ENCODE measurements around the gene MYEOV. TPM values are rescaled to one million over a fixed set of nuclear protein-coding genes. Genes with fewer than 3 reads are reported as not detected.

The MYEOV gene
- total and polyA plus RNA-seq, 9 of the 15 experiments (the other 6 are each of a cell fraction or from before 2014, with no cell fraction given): 10.2 to 133 (median 32.2) TPM

DNA sequence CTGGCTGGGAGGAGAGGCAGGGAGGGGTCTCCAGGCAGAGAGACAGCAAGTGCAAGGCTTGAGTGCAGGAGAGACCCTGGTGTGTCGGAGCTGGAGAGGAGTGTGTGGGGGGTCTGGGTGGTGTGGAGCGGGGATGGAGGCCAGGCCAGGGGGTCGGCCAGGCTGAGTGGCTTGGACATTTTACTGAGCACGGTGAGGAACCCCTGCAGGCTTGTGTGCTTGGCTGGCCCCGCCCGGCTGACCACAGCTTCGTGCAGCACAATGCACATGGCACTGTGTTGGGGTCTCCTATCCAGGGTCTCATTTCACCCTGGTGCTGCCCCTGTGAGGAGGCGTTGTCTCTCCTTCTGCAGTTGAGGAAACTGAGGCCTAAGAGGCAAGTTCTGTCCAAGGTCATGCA, 5.6 kb downstream of the MYEOV start:
- Histone ChIP-seq H3K27me3 (ENCODE audit: control insufficient read depth in 2 of 2, insufficient read depth in 2 of 2, low read length in 2 of 2) (no peaks in the 10 kb centered on the region), H3K9ac (ENCODE audit: insufficient read depth in 1 of 2, low read depth in 2 of 2, low read length in 2 of 2) (peak overlapping the region; percentile 36 to 88; a peak in 3 of 4 replicates), H3K9me3 (replicated peaks; ENCODE audit: control insufficient read depth, insufficient read depth, low read depth, low read length) (no peaks in the 10 kb centered on the region), H3K36me3 (ENCODE audit: control insufficient read depth, insufficient read depth, low read length) (peaks cover 15% of the 10 kb centered on the region), H3K27ac (ENCODE audit: extremely low read depth, low read depth, low read length) (peak overlapping the region; percentile 69), H3K4me1 (replicated peaks in 1 of 2; ENCODE audit: control insufficient read depth in 2 of 2, insufficient read depth in 2 of 2, low read length in 2 of 2) (peaks cover 69 to 79% of the 10 kb centered on the region in 2 experiments), H3K4me2 (ENCODE audit: insufficient read depth, low read length) (peak overlapping the region; percentile 35; the same call in 1 of the 2 replicates), H3K79me2 (ENCODE audit: control insufficient read depth, insufficient read depth, low read length) (peaks cover 94% of the 10 kb centered on the region), H3K9me1 (ENCODE audit: control insufficient read depth, insufficient read depth, low read length) (peaks cover 3% of the 10 kb centered on the region), H3K4me3 (no peak overlapping the region), H2AFZ (ENCODE audit: low read depth, low read length) (no peak overlapping the region), H4K20me1 (replicated peaks; ENCODE audit: control insufficient read depth, insufficient read depth, low read length) (no peaks in the 10 kb centered on the region)
- DNase-seq (ENCODE audit: extremely low read depth in 1 of 4, low spot score in 3 of 4) (no peak), ATAC-seq (no peak), FAIRE-seq (no peak)
- in situ Hi-C loops (cut with MboI): no loop called here
- 65% methylated on average over 8 of the region's 8 CpGs for WGBS (ENCODE audit: insufficient coverage, low coverage, missing lambda C conversion rate)
- no TSS peak for BruUV-seq (replicated peaks)
- POLR2A ChIA-PET: interaction anchor here (0.6 to 1.5 kb wide), 4 partner anchors 10 to 248 kb away, joined by 3 to 5 read pairs (median 3); no protein-coding TSS in a partner anchor
- CTCF ChIA-PET (ENCODE audit: low intra/inter-chr PET ratio): no interaction called here
- intact Hi-C loops (cut with micrococcal nuclease): loop anchor here (5.0 to 10.0 kb wide), 4 partner anchors 65 to 165 kb away; no protein-coding TSS in a partner anchor
- no peak for TF ChIP-seq SRSF7 (optimal IDR thresholded peaks at IDR 0.05; ENCODE audit: low read depth, low read length)
- TF ChIP-seq ELF1 (tag; IDR thresholded peaks at IDR 0.05): no peak
- no peak for TF ChIP-seq RBM15 (IDR thresholded peaks at IDR 0.05; ENCODE audit: insufficient read depth, low read length)
- TF ChIP-seq, protein P1, sequence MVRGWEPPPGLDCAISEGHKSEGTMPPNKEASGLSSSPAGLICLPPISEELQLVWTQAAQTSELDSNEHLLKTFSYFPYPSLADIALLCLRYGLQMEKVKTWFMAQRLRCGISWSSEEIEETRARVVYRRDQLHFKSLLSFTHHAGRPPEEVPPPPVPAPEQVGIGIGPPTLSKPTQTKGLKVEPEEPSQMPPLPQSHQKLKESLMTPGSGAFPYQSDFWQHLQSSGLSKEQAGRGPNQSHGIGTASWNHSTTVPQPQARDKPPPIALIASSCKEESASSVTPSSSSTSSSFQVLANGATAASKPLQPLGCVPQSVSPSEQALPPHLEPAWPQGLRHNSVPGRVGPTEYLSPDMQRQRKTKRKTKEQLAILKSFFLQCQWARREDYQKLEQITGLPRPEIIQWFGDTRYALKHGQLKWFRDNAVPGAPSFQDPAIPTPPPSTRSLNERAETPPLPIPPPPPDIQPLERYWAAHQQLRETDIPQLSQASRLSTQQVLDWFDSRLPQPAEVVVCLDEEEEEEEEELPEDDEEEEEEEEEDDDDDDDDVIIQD (CRISPR knock-in tag; IDR thresholded peaks at IDR 0.05): no peak
- TF ChIP-seq ZNF23 (CRISPR knock-in tag; IDR thresholded peaks at IDR 0.05): no peak
- TF ChIP-seq DMBX1 (CRISPR knock-in tag; IDR thresholded peaks at IDR 0.05; ENCODE audit: borderline replicate concordance): 0 out of 2 replicates have a peak, but pooled peaks have one; percentile 21
- TF ChIP-seq HOXB6 (CRISPR knock-in tag; IDR thresholded peaks at IDR 0.05; ENCODE audit: borderline replicate concordance): no peak
- no peak for TF ChIP-seq BACH1 (tag; IDR thresholded peaks at IDR 0.05)
- no peak for TF ChIP-seq SPI1 (IDR thresholded peaks at IDR 0.05; ENCODE audit: borderline replicate concordance, low read depth, low read length)
- no peak for TF ChIP-seq FOSL1 (tag; conservative IDR thresholded peaks at IDR 0.05)
- no peak for TF ChIP-seq CBX1 (IDR thresholded peaks at IDR 0.05; ENCODE audit: low read depth)
- TF ChIP-seq ZNF263 (CRISPR knock-in tag; IDR thresholded peaks at IDR 0.05; ENCODE audit: borderline replicate concordance): no peak
- TF ChIP-seq C11orf30 (IDR thresholded peaks at IDR 0.05; ENCODE audit: low read depth): no peak
- TF ChIP-seq HNRNPH1 (optimal IDR thresholded peaks at IDR 0.05; ENCODE audit: low read depth, low read length): no peak
- TF ChIP-seq MCM5 (IDR thresholded peaks at IDR 0.05; ENCODE audit: low read depth): no peak
- TF ChIP-seq, protein P2, sequence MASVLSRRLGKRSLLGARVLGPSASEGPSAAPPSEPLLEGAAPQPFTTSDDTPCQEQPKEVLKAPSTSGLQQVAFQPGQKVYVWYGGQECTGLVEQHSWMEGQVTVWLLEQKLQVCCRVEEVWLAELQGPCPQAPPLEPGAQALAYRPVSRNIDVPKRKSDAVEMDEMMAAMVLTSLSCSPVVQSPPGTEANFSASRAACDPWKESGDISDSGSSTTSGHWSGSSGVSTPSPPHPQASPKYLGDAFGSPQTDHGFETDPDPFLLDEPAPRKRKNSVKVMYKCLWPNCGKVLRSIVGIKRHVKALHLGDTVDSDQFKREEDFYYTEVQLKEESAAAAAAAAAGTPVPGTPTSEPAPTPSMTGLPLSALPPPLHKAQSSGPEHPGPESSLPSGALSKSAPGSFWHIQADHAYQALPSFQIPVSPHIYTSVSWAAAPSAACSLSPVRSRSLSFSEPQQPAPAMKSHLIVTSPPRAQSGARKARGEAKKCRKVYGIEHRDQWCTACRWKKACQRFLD (CRISPR knock-in tag; IDR thresholded peaks at IDR 0.05): 0 out of 2 replicates have a peak, but pooled peaks have one; percentile 7
- peak; percentile 43 for TF ChIP-seq L3MBTL2 (IDR thresholded peaks at IDR 0.05)
- TF ChIP-seq KLF10 (CRISPR knock-in tag; IDR thresholded peaks at IDR 0.05): no peak
- no peak for TF ChIP-seq FIP1L1 (IDR thresholded peaks at IDR 0.05; ENCODE audit: low read depth, low read length, poor library complexity, severe bottlenecking)
- no peak for TF ChIP-seq ZNF586 (CRISPR knock-in tag; conservative IDR thresholded peaks at IDR 0.05)
- no peak for TF ChIP-seq GABPA (tag; conservative IDR thresholded peaks at IDR 0.05; ENCODE audit: low read depth)

Data from K562 (cell line).